ENCODE data around the gene ZGRF1.
"Not testable (repeated sequence)": the region's sequence is repeated elsewhere in the genome, so short reads cannot be mapped to it uniquely, and the experiment has no call there.

Gene ZGRF1, protein sequence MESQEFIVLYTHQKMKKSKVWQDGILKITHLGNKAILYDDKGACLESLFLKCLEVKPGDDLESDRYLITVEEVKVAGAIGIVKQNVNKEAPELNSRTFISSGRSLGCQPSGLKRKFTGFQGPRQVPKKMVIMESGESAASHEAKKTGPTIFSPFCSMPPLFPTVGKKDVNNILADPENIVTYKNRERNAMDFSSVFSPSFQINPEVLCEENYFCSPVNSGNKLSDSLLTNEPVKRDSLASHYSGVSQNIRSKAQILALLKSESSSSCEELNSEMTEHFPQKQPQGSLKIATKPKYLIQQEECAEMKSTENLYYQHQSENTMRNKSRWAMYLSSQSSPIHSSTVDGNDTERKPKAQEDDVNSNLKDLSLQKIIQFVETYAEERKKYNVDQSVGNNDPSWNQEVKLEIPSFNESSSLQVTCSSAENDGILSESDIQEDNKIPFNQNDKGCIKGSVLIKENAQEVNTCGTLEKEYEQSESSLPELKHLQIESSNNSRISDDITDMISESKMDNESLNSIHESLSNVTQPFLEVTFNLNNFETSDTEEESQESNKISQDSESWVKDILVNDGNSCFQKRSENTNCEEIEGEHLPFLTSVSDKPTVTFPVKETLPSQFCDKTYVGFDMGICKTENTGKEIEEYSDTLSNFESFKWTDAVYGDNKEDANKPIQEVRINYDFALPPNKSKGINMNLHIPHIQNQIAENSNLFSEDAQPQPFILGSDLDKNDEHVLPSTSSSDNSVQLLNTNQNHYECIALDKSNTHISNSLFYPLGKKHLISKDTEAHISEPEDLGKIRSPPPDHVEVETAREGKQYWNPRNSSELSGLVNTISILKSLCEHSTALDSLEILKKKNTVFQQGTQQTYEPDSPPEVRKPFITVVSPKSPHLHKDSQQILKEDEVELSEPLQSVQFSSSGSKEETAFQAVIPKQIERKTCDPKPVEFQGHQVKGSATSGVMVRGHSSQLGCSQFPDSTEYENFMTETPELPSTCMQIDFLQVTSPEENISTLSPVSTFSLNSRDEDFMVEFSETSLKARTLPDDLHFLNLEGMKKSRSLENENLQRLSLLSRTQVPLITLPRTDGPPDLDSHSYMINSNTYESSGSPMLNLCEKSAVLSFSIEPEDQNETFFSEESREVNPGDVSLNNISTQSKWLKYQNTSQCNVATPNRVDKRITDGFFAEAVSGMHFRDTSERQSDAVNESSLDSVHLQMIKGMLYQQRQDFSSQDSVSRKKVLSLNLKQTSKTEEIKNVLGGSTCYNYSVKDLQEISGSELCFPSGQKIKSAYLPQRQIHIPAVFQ (N-terminal part only)

GRCh38 chr4:112636688-112637551, at the start of gene ZGRF1, which contains the start of gene LARP7:
Gene ZGRF1 (minus strand): TSS chr4:112636909. CDS start chr4:112633176, 3,733 bp downstream.
Gene LARP7 (plus strand): TSS chr4:112637143. CDS start chr4:112644670, 7,527 bp downstream.
- peak; percentile 97 for DNase-seq (ENCODE audit: low read depth, low spot score)

DNA sequence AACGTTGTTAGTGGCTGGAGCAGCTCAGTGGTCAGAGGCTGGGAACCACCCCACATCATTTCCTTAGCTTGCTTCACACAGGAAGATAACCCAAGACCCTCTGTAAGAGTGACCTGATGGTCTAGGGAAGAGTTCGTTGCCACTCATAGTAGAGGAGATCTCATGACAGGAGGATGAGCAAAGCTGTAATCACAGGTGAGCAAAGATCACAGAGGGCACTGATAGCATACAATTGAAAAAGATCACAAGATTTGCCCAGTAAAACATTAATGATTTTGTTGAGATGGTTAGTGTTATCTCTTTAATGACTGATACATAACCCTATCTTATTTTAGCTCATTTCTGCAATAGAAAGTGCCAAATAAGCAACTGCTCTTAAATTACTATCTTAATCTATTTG, 44.3 kb upstream of the ZGRF1 start:
- no peak for DNase-seq (ENCODE audit: low read depth, low spot score)

GRCh38 chr4:112677519-112678091, 40.9 kb upstream of the ZGRF1 start:
- DNase-seq (ENCODE audit: low read depth, low spot score), result no peak

- DNase-seq (ENCODE audit: low read depth, low spot score), result no peak
These were observed 37.7 kb upstream of the ZGRF1 start for GRCh38 chr4:112674376-112674775.

DNA sequence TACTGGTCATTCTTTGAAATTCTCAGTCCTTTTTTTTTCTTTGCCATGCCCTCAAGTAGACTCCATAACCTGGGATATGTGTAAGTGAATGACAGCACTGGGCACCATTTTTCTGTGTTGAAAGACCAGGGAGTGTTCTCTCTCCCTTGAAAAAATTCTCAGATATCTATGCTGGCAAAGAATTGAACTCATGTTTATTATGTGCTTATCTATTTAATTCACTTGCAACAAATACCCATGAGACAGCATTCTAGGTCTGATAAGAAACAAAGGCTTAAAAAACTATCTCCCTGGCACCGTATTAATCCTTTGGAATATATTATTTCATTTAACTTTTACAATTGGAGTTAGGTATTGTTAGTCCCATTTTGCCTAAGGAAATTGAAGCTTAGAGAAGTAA, 37.0 kb upstream of the ZGRF1 start:
- DNase-seq (ENCODE audit: low read depth, low spot score), result no peak

DNA sequence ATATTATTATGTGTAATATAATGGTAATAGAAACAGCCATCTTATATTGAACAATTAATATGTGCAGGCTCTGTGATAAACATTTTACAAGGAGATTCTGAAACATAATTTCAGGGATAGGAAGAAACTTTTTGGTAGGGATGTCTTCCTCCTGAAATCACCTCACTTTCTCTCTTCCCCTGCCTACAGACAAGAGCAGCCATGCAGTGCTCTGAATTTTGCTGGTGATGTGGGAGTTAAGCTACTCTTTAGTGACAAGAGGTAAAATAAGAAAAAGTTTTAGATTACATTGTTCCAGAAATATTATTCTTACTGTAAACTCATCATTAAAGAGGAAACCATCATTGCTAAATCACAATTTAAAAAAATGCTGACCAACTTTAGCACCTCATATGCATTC, 36.4 kb upstream of the ZGRF1 start:
- no peak for DNase-seq (ENCODE audit: low read depth, low spot score)

- no peak for DNase-seq (ENCODE audit: low read depth, low spot score)
These were observed 31.4 kb upstream of the ZGRF1 start for GRCh38 chr4:112668131-112668530.

GRCh38 chr4:112664611-112665010, 27.9 kb upstream of the ZGRF1 start:
- DNase-seq (ENCODE audit: low read depth, low spot score), result no peak

DNA sequence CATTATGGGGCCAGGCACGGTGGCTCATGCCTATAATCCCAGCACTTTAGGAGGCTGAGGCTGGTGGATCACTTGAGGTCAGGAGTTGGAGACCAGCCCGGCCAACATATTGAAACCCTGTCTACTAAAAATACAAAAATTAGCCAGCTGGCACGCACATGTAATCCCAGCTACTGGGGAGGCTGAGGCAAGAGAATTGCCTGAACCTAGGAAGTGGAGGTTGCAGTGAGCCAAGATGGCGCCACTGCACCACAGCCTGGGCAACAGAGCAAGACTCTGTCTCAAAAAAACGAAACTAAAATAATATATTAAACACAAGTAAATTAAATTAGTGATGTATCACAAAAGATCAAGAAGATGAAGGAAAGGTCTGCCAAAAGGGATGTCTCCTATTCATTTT, 19.4 kb upstream of the ZGRF1 start:
- DNase-seq (ENCODE audit: low read depth, low spot score), result not testable (repeated sequence)

GRCh38 chr4:112655270-112655669, 18.6 kb upstream of the ZGRF1 start:
- no peak for DNase-seq (ENCODE audit: low read depth, low spot score)

DNA sequence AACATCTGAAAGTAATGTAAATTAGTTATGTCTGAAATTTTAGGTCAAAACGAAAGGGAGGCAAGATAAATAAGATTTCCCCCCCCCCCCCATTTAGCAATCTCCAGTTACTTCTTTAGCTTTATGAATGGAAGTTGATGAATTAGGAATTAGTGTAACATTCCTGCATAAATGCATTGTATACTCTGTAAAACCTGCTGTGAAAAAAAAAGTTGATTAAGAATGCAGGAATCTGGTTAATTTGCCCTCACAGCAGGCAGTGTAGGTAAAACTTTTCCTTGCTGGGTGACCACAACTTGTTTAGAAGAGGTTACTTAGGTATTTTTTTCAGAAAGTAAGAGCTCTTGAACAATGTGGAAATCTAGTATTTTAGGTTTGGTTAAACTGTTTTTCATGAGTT, 15.5 kb upstream of the ZGRF1 start:
- no peak for DNase-seq (ENCODE audit: low read depth, low spot score)

GRCh38 chr4:112651641-112652040, 14.9 kb upstream of the ZGRF1 start:
- DNase-seq (ENCODE audit: low read depth, low spot score), result no peak

DNA sequence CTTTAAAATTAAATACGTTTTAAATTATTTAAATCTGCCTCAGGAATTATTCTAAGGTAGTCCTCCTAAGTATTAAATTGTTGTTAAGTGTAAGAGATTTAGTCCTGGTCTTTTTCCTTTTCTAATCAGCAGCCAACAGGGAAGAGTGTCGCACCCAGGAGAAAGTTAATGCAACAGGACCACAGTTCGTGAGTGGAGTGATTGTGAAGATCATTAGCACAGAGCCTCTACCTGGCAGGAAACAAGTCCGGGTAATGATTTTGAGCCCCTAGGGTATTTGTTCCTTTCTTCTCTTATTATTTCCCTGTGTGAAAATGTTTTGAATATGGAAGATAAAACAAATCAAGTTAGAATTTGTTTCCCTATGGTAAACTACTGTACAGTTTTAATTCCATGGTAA, 13.6 kb upstream of the ZGRF1 start:
- no peak for DNase-seq (ENCODE audit: low read depth, low spot score)

DNA sequence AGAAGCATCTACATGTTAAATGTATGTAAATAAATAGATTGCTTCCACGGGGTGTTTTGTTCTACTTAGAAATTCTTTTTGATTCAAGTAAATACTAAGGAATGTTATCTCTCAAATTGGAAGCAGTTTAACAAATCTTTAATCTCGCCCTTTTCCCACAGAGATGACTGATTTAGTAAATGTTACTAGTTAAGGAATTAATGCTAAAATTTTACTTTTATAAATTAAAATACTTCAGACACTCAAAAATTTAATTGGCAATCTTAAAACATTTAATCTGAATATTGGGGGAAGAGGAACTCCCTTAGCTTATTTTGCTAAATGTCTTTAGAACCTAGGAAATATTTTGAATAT, 12.3 kb upstream of the ZGRF1 start:
- DNase-seq (ENCODE audit: low read depth, low spot score), result no peak

DNA sequence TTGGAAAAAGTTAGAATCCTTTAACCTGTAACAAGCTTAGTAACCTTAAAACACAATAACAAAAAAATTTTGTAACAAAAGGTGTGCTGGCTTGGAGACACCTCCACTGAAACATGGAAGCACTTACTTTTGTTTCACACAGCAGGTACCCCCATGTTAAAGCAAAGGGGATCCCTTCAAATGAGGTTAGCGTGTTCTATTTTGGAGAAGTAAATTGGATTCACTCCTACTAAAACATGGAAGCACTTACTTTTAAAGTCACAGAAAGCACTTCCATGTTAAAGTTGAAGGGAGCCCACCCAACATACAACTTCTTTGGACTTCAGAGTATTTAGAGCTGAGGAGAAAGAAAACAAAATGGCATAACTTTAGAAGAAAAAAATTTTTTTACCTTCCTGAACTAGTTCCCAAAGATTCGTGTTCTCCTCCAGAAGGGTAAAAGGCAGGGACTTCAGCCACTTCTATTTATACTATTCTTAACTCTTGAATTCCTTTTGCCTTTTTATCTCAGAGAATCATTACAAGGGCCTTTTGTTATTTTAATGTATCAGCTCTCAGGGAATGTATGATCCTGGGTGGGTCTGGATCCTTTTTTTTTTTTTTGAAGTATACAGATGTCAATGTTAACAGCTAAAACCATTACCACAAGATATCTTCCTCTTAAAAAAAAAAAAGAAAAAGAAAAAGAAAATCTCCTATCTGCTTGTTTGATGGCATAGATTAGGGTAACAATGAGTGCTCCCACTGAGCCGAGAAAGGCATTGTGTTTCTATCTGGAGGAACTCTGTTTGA, 11.8 kb upstream of the ZGRF1 start:
- no peak for DNase-seq (ENCODE audit: low read depth, low spot score)

DNA sequence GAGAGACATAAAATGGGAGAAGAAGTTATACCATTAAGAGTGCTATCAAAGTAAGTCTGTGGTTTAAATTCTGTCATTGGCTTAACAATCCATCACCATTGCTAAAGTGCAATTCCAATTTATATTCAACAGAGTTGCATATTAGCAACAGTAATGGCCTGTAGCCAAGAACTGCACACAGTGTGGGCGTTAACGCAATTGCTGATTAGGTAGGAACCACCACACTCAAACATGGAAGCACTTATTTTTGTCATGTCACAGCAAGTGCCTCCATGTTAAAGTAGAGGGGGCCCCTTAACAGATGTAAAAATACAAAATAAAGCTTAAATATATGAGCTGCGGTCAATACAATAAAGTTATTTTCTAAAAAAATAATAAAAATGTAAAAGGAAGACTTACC, 11.1 kb upstream of the ZGRF1 start:
- DNase-seq (ENCODE audit: low read depth, low spot score), result no peak

GRCh38 chr4:112646632-112647537, 10.2 kb upstream of the ZGRF1 start:
- DNase-seq (ENCODE audit: low read depth, low spot score), result no peak

- DNase-seq (ENCODE audit: low read depth, low spot score), result no peak
These were observed 9.0 kb upstream of the ZGRF1 start for GRCh38 chr4:112645541-112646329.

All from smooth muscle cell of the brain vasculature (primary cell).